Neural progenitor cell (in vitro differentiated cells): ENCODE results near the gene NUDT4B. TPM values are rescaled to one million over a fixed set of nuclear protein-coding genes. Genes with fewer than 3 reads are reported as not detected.
"Not testable (repeated sequence)": the region's sequence is repeated elsewhere in the genome, so short reads cannot be mapped to it uniquely, and the experiment has no call there.

Experiments
- DNase-seq: peaks from one replicate; pipeline ENCODE4 v3.0.0-alpha.2; 2016; ENCODE audit warnings: low spot score
- H2AFZ ChIP-seq: fragments of 200-600 bp; sonication (generic); replicated peaks from 2 replicates; pipeline ENCODE4 v1.6.1; 2016; ENCODE audit warnings: antibody characterized with exemption
- H3F3A ChIP-seq: fragments of 200-600 bp; sonication (generic); 2 replicates; pipeline ENCODE4 v1.6.1; 2016; ENCODE audit warnings: antibody characterized with exemption, low read depth
- H3K27ac ChIP-seq: fragments of 200-600 bp; sonication (generic); 2 replicates; pipeline ENCODE4 v1.5.1; 2016; ENCODE audit warnings: mild to moderate bottlenecking
- H3K27me3 ChIP-seq: fragments of 200-600 bp; sonication (generic); 2 replicates; pipeline ENCODE4 v1.6.1; 2016; ENCODE audit warnings: mild to moderate bottlenecking, moderate library complexity
- H3K36me3 ChIP-seq: fragments of 200-600 bp; sonication (generic); 2 replicates; pipeline ENCODE4 v1.5.1; 2016
- H3K4me1 ChIP-seq: fragments of 200-600 bp; sonication (generic); 2 replicates; pipeline ENCODE4 v1.6.1; 2016; ENCODE audit warnings: mixed run types
- H3K4me2 ChIP-seq: fragments of 200-600 bp; sonication (generic); 2 replicates; pipeline ENCODE4 v1.6.1; 2016
- H3K4me3 ChIP-seq: fragments of 200-600 bp; sonication (generic); 2 replicates; pipeline ENCODE4 v1.5.1; 2016
- H3K79me2 ChIP-seq: fragments of 200-600 bp; sonication (generic); 2 replicates; pipeline ENCODE4 v1.6.1; 2016; ENCODE audit warnings: low read depth
- H3K9ac ChIP-seq: fragments of 200-600 bp; sonication (generic); 2 replicates; pipeline ENCODE4 v1.6.1; 2016
- H3K9me3 ChIP-seq: fragments of 200-600 bp; sonication (generic); 2 replicates; pipeline ENCODE4 v1.5.1; 2016; ENCODE audit warnings: low read depth
- H4K20me1 ChIP-seq: fragments of 200-600 bp; sonication (generic); 2 replicates; pipeline ENCODE4 v1.6.1; 2016; ENCODE audit warnings: low read depth
- H3K27ac Mint-ChIP-seq: 3 replicates; pipeline ENCODE4 v1.8.0; 2021; ENCODE audit warnings: mixed read lengths
- H3K27me3 Mint-ChIP-seq: 2 replicates; pipeline ENCODE4 v1.8.0; 2022; ENCODE audit warnings: low read depth, mild to moderate bottlenecking, inconsistent platforms, moderate library complexity, mixed read lengths; ENCODE audit not compliant: insufficient read depth
- H3K36me3 Mint-ChIP-seq: 3 replicates; pipeline ENCODE4 v1.8.0; 2021; ENCODE audit warnings: mixed read lengths
- H3K4me1 Mint-ChIP-seq: 3 replicates; pipeline ENCODE4 v1.8.0; 2021; ENCODE audit warnings: mixed read lengths
- H3K4me3 Mint-ChIP-seq: 3 replicates; pipeline ENCODE4 v1.8.0; 2021; ENCODE audit warnings: mild to moderate bottlenecking, moderate library complexity, mixed read lengths
- H3K9me3 Mint-ChIP-seq: 3 replicates; pipeline ENCODE4 v1.8.0; 2020; ENCODE audit warnings: mixed read lengths
- total RNA-seq: library from RNA; depleted of rRNA; stranded (reverse); fragments of >200 nt; gene quantifications from 2 replicates; pipeline ENCODE4 v1.2.3, GENCODE V29; 2015; ENCODE audit warnings: low replicate concordance

Gene NUDT4B
- total RNA-seq, 1 donor from 2014 or later: 10.9 TPM

DNA sequence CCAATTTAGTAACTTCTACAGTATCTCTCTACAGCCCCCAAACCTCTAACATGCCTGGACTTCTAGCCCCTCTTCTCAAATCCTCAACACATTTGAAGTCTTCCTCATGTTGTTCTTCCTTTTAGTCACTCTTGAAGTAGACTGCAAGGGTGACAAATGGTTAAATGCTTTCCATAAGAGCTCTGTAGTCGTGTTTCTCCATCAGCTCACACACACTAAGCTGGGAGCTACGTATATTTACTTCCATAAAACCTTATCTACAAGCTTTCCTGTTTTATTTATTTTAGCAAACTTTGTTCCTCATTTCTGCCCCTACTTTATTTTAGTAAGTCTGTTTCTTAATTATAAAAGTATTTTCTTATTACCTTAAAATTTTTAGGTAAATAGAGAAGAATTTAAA, 19.0 kb upstream of the NUDT4B start:
- not testable (repeated sequence) for H3K27ac Mint-ChIP-seq, H3K9ac ChIP-seq

DNA sequence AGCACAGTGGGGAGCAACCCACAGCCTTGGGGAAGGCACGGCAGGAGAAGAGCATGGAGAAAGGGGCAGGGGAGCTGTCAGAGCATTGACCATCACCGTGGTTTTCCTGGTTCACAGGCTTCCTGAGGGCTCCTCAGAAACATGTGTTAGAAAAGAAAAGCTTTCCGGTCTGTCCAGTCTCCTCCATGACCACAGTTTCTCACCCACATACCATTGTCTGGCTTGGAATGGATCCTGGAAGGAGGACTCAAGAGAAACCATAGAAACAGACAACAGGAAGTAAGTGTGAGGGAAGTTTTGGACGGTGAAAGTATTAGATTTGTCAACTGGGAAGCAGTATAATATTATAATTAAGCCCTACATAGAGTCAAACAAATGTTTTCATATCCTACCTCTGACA, 16.3 kb upstream of the NUDT4B start:
- H3K27me3 Mint-ChIP-seq, H3K27me3 ChIP-seq, H3F3A ChIP-seq, H3K9me3 Mint-ChIP-seq, H3K27ac ChIP-seq, DNase-seq, H3K27ac Mint-ChIP-seq, H3K4me1 ChIP-seq, H3K36me3 ChIP-seq, H3K79me2 ChIP-seq, H4K20me1 ChIP-seq, H3K4me3 ChIP-seq, H3K4me2 ChIP-seq, H3K9ac ChIP-seq, H2AFZ ChIP-seq, H3K4me3 Mint-ChIP-seq, H3K4me1 Mint-ChIP-seq, H3K36me3 Mint-ChIP-seq, H3K9me3 ChIP-seq: not testable (repeated sequence)

More for the DNA sequence above, 19.0 kb upstream of the NUDT4B start:
- not testable (repeated sequence) for H3K4me3 Mint-ChIP-seq, H2AFZ ChIP-seq, H3K36me3 ChIP-seq, H3K79me2 ChIP-seq, H3K4me2 ChIP-seq, H3F3A ChIP-seq, H3K4me1 ChIP-seq, H3K27me3 Mint-ChIP-seq, H3K4me3 ChIP-seq, DNase-seq, H3K9me3 Mint-ChIP-seq, H3K27ac ChIP-seq, H3K36me3 Mint-ChIP-seq, H3K4me1 Mint-ChIP-seq, H3K9me3 ChIP-seq, H4K20me1 ChIP-seq, H3K27me3 ChIP-seq

DNA sequence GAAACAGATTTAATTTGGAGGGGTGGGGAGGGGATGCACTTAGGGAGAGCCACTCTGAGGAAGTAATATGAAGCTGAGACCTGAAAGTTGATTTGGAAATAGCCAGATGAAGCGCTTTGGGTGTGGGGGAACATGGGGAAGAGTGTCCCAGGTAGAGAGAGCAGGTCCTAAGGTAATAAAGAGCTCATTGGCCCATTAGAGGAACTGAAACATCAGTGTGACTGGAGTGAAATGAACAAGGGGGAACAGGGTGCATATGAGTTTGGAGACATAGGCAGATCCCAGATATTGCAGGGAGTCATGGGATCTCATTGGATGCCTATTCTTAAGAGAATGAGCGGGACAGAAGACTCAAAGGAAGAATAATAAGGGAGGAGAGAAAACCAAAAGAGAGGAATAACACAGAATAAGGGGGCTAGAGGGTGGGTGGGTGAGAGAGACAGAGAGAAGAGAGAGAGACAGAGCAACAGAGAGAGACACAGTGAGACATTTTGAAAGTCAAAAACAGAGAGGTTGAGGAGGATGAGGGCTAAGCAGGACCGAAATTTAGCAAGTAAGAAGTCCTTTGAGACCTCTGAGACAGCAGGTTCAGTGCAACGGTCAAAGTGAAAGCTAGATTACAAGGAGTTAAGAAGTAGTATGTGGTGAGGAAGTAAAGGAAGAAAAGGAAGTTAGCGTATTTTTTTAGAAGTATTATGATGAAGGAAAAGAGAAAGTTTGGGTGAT, 14.8 kb upstream of the NUDT4B start:
- H3K27ac ChIP-seq, H3K9ac ChIP-seq, H3K27me3 ChIP-seq, H4K20me1 ChIP-seq, H3K4me3 ChIP-seq, DNase-seq, H3K4me1 ChIP-seq, H3K79me2 ChIP-seq, H3K36me3 Mint-ChIP-seq, H3F3A ChIP-seq, H2AFZ ChIP-seq, H3K36me3 ChIP-seq, H3K4me1 Mint-ChIP-seq, H3K9me3 ChIP-seq, H3K27me3 Mint-ChIP-seq, H3K4me2 ChIP-seq, H3K4me3 Mint-ChIP-seq, H3K27ac Mint-ChIP-seq, H3K9me3 Mint-ChIP-seq: not testable (repeated sequence)

DNA sequence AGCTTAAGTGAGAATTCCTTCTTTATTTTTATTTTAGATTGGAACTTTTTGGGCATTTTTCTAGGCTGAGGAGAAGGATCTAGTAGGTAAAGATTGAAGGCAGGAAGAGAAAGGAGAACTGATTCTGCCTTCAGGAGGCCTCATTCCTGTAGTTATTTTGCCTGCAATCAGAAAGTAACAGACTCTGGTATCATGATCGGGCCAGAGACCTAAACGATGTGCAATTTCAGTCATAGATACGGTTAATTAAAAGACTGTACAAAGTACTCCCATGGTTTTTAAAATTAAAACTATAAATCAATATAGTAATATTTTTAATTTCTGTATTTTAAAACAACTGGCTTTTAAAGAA, 14.3 kb upstream of the NUDT4B start:
- H3K4me2 ChIP-seq, H3K4me3 Mint-ChIP-seq, H3K4me3 ChIP-seq, H3K36me3 ChIP-seq, H3K9ac ChIP-seq, H3K27ac Mint-ChIP-seq, H3K79me2 ChIP-seq, DNase-seq, H4K20me1 ChIP-seq, H3K4me1 ChIP-seq, H3K4me1 Mint-ChIP-seq, H3K27me3 Mint-ChIP-seq, H3K36me3 Mint-ChIP-seq, H3K27ac ChIP-seq, H2AFZ ChIP-seq, H3K9me3 ChIP-seq, H3K27me3 ChIP-seq, H3K9me3 Mint-ChIP-seq, H3F3A ChIP-seq: not testable (repeated sequence)

DNA sequence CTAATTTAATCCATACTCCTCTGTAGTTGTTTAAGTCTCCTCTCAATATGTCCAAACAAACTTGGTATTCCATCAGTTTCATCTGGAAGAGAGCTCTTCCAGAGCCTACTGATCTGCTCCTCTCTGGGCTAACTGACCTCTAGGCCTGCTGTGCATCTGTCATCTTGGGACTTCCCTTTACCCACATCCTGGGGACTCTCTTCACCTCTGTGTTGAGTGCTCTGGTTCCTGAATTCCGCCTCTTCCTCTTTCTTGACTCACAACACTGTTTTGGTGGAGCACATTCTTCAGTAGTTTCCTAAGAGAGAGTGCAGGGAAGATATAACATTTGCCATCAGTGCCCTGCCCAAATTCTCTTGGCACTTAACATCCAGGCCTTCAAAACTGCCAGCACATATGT, 13.0 kb upstream of the NUDT4B start:
- H3K4me3 Mint-ChIP-seq, H3K36me3 Mint-ChIP-seq, H3K9me3 Mint-ChIP-seq, H4K20me1 ChIP-seq, H3K27ac ChIP-seq, H3K4me1 ChIP-seq, H3K4me2 ChIP-seq, H3K27me3 ChIP-seq, DNase-seq, H3K36me3 ChIP-seq, H3K9me3 ChIP-seq, H3K27ac Mint-ChIP-seq, H3K4me3 ChIP-seq, H3K9ac ChIP-seq, H2AFZ ChIP-seq, H3F3A ChIP-seq, H3K4me1 Mint-ChIP-seq, H3K27me3 Mint-ChIP-seq, H3K79me2 ChIP-seq: not testable (repeated sequence)

DNA sequence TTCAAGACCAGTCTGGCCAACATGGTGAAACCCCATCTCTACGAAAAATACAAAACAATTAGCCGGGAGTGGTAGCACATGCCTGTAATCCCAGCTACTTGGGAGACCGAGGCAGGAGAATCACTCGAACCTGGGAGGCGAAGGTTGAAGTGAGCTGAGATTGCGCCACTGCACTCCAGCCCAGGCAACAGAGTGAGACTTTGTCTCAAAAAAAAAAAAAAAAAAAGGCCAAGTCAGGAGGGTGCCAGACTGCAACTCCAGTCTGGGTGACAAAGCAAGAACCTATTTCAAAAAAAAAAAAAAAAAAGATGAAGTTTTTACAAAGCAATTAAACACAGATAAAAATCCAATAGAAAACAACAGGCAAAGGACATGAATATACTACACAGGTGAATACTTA, 9.9 kb upstream of the NUDT4B start:
- H3K27me3 Mint-ChIP-seq, H3K27ac Mint-ChIP-seq, H3F3A ChIP-seq, DNase-seq, H3K4me2 ChIP-seq, H3K9ac ChIP-seq, H3K27me3 ChIP-seq, H3K36me3 Mint-ChIP-seq, H3K4me1 ChIP-seq, H3K9me3 Mint-ChIP-seq, H3K9me3 ChIP-seq, H3K79me2 ChIP-seq, H3K4me1 Mint-ChIP-seq, H3K27ac ChIP-seq, H3K4me3 ChIP-seq, H4K20me1 ChIP-seq, H3K4me3 Mint-ChIP-seq, H3K36me3 ChIP-seq, H2AFZ ChIP-seq: not testable (repeated sequence)

DNA sequence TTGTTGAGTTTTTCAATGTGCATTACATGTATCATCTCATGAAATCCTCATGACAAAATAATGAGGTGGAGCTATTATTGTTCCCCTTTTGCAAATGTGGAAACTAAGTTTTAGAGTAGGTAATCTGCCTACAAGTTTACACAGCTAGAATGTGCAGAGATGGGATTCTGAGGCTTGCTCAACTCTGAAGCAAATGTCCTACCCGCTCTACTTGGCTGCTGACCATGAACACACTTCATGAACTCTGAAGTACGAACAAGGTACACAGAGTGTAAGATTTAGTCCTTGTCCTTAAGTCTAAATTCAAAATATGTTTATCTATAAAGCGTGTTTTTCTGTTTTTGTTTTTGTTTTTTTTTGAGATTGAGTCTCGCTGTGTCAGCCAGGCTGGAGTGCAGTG, 5.4 kb upstream of the NUDT4B start:
- H2AFZ ChIP-seq, H3K4me3 ChIP-seq, H3K36me3 Mint-ChIP-seq, H3K9me3 Mint-ChIP-seq, H3F3A ChIP-seq, H3K27ac Mint-ChIP-seq, H4K20me1 ChIP-seq, DNase-seq, H3K27me3 Mint-ChIP-seq, H3K4me3 Mint-ChIP-seq, H3K27ac ChIP-seq, H3K27me3 ChIP-seq, H3K36me3 ChIP-seq, H3K9me3 ChIP-seq, H3K4me1 Mint-ChIP-seq, H3K4me1 ChIP-seq, H3K79me2 ChIP-seq, H3K4me2 ChIP-seq, H3K9ac ChIP-seq: not testable (repeated sequence)

DNA sequence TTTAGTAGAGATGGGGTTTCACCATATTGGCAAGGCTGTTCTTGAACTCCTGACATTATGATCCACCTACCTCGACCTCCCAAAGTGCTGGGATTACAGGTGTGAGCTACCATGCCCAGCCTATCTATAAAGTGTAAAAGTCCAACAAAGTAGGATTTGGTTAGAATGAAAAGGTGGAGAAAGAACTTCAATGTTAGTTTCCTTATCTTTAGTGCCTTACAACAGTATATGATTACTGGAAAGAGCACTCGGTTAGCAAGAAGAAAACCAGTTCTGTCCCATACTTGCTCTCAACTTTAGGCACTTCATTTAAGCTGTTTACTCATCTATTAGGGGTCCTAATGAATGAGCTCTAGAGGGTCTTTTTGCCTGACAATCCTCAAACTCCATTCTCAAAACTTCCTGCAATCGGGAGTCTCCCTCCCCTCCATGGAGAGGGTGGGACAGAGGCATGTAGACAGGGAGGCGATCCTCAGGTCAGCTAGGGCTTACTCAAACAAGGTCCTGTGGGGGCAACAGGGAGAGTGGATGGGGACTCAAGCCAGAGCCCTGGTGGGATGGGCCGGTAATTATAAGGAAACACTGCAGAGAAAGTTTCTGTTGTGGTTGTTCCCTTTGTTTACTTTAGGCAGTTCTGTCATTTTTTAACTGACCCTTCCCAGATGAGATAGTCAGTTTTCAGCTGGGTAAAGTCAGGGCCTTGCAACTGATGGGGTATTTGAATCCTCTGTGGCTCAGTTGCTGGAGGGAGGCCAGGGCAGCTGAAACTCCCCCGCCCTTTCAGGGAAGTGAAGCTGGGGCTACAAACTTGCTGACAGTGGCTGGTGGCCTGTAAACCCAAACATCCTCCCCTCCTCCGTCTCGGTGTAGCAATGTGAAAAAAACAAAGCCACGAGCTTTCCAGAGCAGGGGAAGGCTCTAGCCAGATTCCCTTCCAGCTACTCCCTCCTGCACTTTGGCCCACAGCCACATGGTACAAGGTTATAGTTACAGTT, 4.6 kb upstream of the NUDT4B start:
- not testable (repeated sequence) for H3K9me3 ChIP-seq, H3K27me3 Mint-ChIP-seq, H3K4me3 ChIP-seq, H3K27ac Mint-ChIP-seq, H3K36me3 ChIP-seq, H3K27me3 ChIP-seq, H3K36me3 Mint-ChIP-seq, H3K27ac ChIP-seq, H3K4me2 ChIP-seq, H3K9me3 Mint-ChIP-seq, H3F3A ChIP-seq, H3K79me2 ChIP-seq, H3K9ac ChIP-seq, H3K4me1 Mint-ChIP-seq, H2AFZ ChIP-seq, H4K20me1 ChIP-seq, H3K4me3 Mint-ChIP-seq, DNase-seq, H3K4me1 ChIP-seq
